Ecto neural progenitor cell (in vitro differentiated cells): Measurements from ENCODE around the gene RENBP.
A peak's percentile ranks its signal among the peaks of the same experiment; 100 is the strongest.

Experiments
- DNase-seq: peaks from one replicate; pipeline ENCODE4 v3.0.0-alpha.2; 2018; ENCODE audit warnings: low spot score

Gene RENBP

GRCh38 chrX:153933748-153934147 lies 10.7 kb downstream of the RENBP start:
- DNase-seq = no peak

- no peak for DNase-seq
Observed at GRCh38 chrX:153932220-153932915, 12.1 kb downstream of the RENBP start.

- no peak for DNase-seq
Observed at GRCh38 chrX:153931748-153932147, 12.7 kb downstream of the RENBP start.

- DNase-seq = no peak
Observed at GRCh38 chrX:153931151-153931550, 13.3 kb downstream of the RENBP start.

- no peak for DNase-seq
Observed at GRCh38 chrX:153930011-153930910, 14.2 kb downstream of the RENBP start.

- no peak for DNase-seq
Observed at GRCh38 chrX:153929576-153929975, 14.9 kb downstream of the RENBP start.

GRCh38 chrX:153928846-153929245 lies 15.6 kb downstream of the RENBP start:
- DNase-seq = no peak

- DNase-seq = peak; percentile 93
Observed at GRCh38 chrX:153927922-153928760, 16.3 kb downstream of the RENBP start.

- DNase-seq = no peak
Observed at GRCh38 chrX:153927672-153927921, 16.8 kb downstream of the RENBP start.

GRCh38 chrX:153926858-153927671 lies 17.4 kb downstream of the RENBP start:
- no peak for DNase-seq

- no peak for DNase-seq
Observed at GRCh38 chrX:153926552-153926857, 17.9 kb downstream of the RENBP start.

GRCh38 chrX:153925739-153926551 lies 18.5 kb downstream of the RENBP start, which contains the start of gene ARHGAP4:
TSS of gene ARHGAP4 (minus strand) at chrX:153926264. CDS start at chrX:153926202, 62 bp downstream.
- no peak for DNase-seq

- no peak for DNase-seq
Observed at GRCh38 chrX:153925387-153925738, 19.1 kb downstream of the RENBP start.

GRCh38 chrX:153924149-153924861 lies 20.1 kb downstream of the RENBP start:
- no peak for DNase-seq

GRCh38 chrX:153922932-153923857 lies 21.2 kb downstream of the RENBP start:
- no peak for DNase-seq

GRCh38 chrX:153921511-153922446 lies 22.7 kb downstream of the RENBP start:
- DNase-seq = no peak

GRCh38 chrX:153921070-153921469 lies 23.4 kb downstream of the RENBP start:
- no peak for DNase-seq

- no peak for DNase-seq
Observed at GRCh38 chrX:153920546-153920945, 23.9 kb downstream of the RENBP start.
